ENCODE data around the gene F11. TPM values are rescaled to one million over a fixed set of nuclear protein-coding genes. Genes with fewer than 3 reads are reported as not detected.
A peak's percentile ranks its signal among the peaks of the same experiment; 100 is the strongest.

The F11 gene
- total and polyA plus RNA-seq, 2 of the 13 experiments (the other 11 are each of a cell fraction or from before 2014, with no cell fraction given): 35.1 to 58.0 TPM

DNA sequence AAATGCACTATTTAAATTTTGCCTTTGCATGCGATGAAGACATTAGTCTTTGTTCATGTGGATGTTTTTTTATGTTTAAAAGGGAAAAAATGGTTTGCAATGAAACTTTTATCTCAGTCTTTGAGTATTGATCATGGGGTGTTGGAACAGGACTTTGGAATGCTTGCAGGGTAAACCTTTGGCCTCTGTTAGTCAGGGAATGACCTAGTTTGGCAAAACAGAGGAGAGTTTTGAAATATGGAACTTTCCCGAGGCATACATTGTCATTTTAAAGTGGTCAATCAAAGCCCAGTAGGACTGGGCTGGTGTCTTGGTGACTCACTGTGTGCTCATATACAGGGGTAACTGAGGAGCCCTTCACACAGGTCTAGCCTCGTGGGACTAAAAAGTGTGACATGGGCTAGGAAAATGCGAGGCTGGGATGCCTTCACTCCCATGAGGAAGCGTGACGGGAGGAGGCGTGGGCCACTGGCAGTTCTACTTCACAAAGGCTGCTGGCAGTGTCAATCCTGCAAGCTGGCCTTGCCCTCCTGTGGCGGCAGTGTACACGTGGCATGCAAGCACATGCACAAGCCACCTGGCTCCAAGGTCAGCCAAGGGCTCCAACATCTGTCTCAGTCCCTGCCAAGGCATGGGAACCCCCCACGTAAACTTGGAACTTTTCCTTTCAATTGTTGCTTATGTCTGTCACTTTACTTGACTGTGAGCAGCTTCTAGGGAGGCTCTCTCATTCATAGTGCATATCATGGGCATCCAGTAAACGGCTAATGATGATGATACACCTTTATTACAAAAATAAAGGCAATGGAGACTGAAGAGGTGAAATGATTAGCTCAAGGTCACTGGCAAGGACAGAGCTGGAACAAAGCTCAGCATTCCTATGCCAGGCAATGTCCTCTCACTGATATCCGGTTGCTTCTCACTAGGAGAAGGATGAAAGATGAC is 5.2 kb upstream of the F11 start (continued):
- TF ChIP-seq ZBTB4 (CRISPR knock-in tag; IDR thresholded peaks at IDR 0.05; ENCODE audit: borderline replicate concordance): peak; percentile 93; the same call in 1 of the 2 replicates
- peak; percentile 61; the same call in 1 of the 2 replicates for TF ChIP-seq IRF9 (CRISPR knock-in tag; IDR thresholded peaks at IDR 0.05; ENCODE audit: borderline replicate concordance)
- TF ChIP-seq ZNF615 (CRISPR knock-in tag; IDR thresholded peaks at IDR 0.05; ENCODE audit: borderline replicate concordance): no peak
- TF ChIP-seq MIXL1 (CRISPR knock-in tag; IDR thresholded peaks at IDR 0.05): no peak
- TF ChIP-seq, protein P1, sequence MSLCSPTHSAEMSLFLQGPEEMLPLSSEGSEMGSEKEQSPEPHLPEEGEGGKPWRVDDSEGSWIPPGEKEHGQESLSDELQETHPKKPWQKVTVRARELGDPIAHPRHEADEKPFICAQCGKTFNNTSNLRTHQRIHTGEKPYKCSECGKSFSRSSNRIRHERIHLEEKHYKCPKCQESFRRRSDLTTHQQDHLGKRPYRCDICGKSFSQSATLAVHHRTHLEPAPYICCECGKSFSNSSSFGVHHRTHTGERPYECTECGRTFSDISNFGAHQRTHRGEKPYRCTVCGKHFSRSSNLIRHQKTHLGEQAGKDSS (CRISPR knock-in tag; IDR thresholded peaks at IDR 0.05; ENCODE audit: borderline replicate concordance, low read depth): 0 out of 2 replicates have a peak, but pooled peaks have one; percentile 80
- peak; percentile 34 for TF ChIP-seq RARA (CRISPR knock-in tag; IDR thresholded peaks at IDR 0.05)
- TF ChIP-seq, protein P2, sequence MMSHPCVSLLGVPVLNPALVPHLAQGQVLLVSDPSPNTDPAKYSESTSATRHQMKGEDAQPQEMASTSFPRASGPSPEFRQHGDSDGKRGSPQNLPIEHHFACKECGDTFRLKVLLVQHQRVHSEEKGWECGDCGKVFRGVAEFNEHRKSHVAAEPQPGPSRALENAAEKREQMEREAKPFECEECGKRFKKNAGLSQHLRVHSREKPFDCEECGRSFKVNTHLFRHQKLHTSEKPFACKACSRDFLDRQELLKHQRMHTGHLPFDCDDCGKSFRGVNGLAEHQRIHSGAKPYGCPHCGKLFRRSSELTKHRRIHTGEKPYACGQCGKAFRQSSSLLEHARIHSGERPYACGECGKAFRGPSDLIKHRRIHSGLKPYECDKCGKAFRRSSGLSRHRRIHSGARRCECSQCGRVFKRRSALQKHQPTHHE (CRISPR knock-in tag; IDR thresholded peaks at IDR 0.05; ENCODE audit: borderline replicate concordance): 0 out of 2 replicates have a peak, but pooled peaks have one; percentile 47
- TF ChIP-seq ZNF670 (CRISPR knock-in tag; IDR thresholded peaks at IDR 0.05; ENCODE audit: borderline replicate concordance): peak; percentile 70; the same call in 1 of the 2 replicates
- TF ChIP-seq ZFX (CRISPR knock-in tag; IDR thresholded peaks at IDR 0.05; ENCODE audit: low read depth): no peak; the same call in 1 of the 2 replicates
- peak; percentile 79; the same call in 1 of the 2 replicates for TF ChIP-seq ZNF354B (CRISPR knock-in tag; IDR thresholded peaks at IDR 0.05)
- no peak for TF ChIP-seq CC2D1A (CRISPR knock-in tag; IDR thresholded peaks at IDR 0.05)
- peak; percentile 93 for TF ChIP-seq ZSCAN21 (CRISPR knock-in tag; IDR thresholded peaks at IDR 0.05; ENCODE audit: borderline replicate concordance)
- peak; percentile 35; the same call in 1 of the 2 replicates for TF ChIP-seq FOXO1 (CRISPR knock-in tag; IDR thresholded peaks at IDR 0.05)
- TF ChIP-seq KDM5A (IDR thresholded peaks at IDR 0.05; ENCODE audit: borderline replicate concordance, low read length): no peak
- peak; percentile 90; the same call in 1 of the 2 replicates for TF ChIP-seq ZNF225 (CRISPR knock-in tag; IDR thresholded peaks at IDR 0.05)
- TF ChIP-seq MLX (CRISPR knock-in tag; IDR thresholded peaks at IDR 0.05): peak; percentile 88
- TF ChIP-seq SRY (CRISPR knock-in tag; IDR thresholded peaks at IDR 0.05): peak; percentile 88
- peak; percentile 69 for TF ChIP-seq SP2 (CRISPR knock-in tag; IDR thresholded peaks at IDR 0.05)

Data from HepG2 (cell line).